Measurements from ENCODE around the gene NRXN3. TPM values are rescaled to one million over a fixed set of nuclear protein-coding genes. Genes with fewer than 3 reads are reported as not detected.

The NRXN3 gene
- total RNA-seq, 1 experiment from 2014 or later = not detected

GRCh38 chr14:78445275-78445674 is 275.1 kb downstream of the NRXN3 start (continued):
- no peak for TF ChIP-seq POLR2AphosphoS5 (IDR thresholded peaks at IDR 0.05; ENCODE audit: low read depth, low read length)
- no peak for TF ChIP-seq CEBPB (IDR thresholded peaks at IDR 0.05; ENCODE audit: low read depth)
- no peak for TF ChIP-seq RAD21 (IDR thresholded peaks at IDR 0.05; ENCODE audit: low read depth)
- no peak for TF ChIP-seq TCF7L2 (IDR thresholded peaks at IDR 0.05; ENCODE audit: borderline replicate concordance, extremely low read depth, insufficient read depth, insufficient read length)
- TF ChIP-seq, protein P1, sequence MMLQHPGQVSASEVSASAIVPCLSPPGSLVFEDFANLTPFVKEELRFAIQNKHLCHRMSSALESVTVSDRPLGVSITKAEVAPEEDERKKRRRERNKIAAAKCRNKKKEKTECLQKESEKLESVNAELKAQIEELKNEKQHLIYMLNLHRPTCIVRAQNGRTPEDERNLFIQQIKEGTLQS (IDR thresholded peaks at IDR 0.05) = no peak
- no peak for TF ChIP-seq POLR2A (IDR thresholded peaks at IDR 0.05; ENCODE audit: borderline replicate concordance, extremely low read depth, insufficient read depth, insufficient read length)
- no peak for TF ChIP-seq YY1 (IDR thresholded peaks at IDR 0.05; ENCODE audit: extremely low read depth, insufficient replicate concordance, low read depth, low read length)
- no peak for TF ChIP-seq ZNF274 (IDR thresholded peaks at IDR 0.05; ENCODE audit: low read depth, low read length)
- no peak for TF ChIP-seq SRF (IDR thresholded peaks at IDR 0.05; ENCODE audit: low read depth)

- Histone ChIP-seq H4K20me1 (ENCODE audit: insufficient read depth) (no peaks in the 10 kb centered on the region), H3K27me3 (ENCODE audit: insufficient read depth, low read length) (no peaks in the 10 kb centered on the region; the same call in 1 of the 2 replicates), H3K79me2 (ENCODE audit: insufficient read depth, low read length) (no peaks in the 10 kb centered on the region), H3K9me2 (ENCODE audit: insufficient read depth) (no peaks in the 10 kb centered on the region), H3K27ac (ENCODE audit: low read depth, low read length) (no peak overlapping the region), H3K4me3 (replicated peaks in 1 of 2; ENCODE audit: low read depth in 1 of 2, low read length in 2 of 2) (no peak overlapping the region), H2AFZ (ENCODE audit: low read depth, low read length, poor library complexity, severe bottlenecking) (no peak overlapping the region), H3K9me3 (ENCODE audit: control insufficient read depth in 1 of 2, insufficient read depth in 1 of 2, low read depth in 1 of 2, low read length in 2 of 2) (no peaks in the 10 kb centered on the region), H3K4me1 (ENCODE audit: control insufficient read depth in 1 of 2, insufficient read depth in 2 of 2, low read length in 2 of 2) (no peaks in the 10 kb centered on the region), H3K4me2 (ENCODE audit: low read length) (no peak overlapping the region), H3K36me3 (ENCODE audit: control insufficient read depth in 1 of 2, insufficient read depth in 2 of 2, low read length in 2 of 2) (no peaks in the 10 kb centered on the region), H3K9ac (ENCODE audit: low read length) (no peak overlapping the region)
- ChIA-PET POLR2A (no interaction called here), RAD21 (ENCODE audit: low non-redundant PET in 1 of 2, low total read pairs in 2 of 2, uncharacterized antibody in 2 of 2, unreplicated experiment in 2 of 2) (no interaction called here), CTCF (no interaction called here)
- peak; percentile 45 for TF ChIP-seq REST (IDR thresholded peaks at IDR 0.05; ENCODE audit: low read depth)
- TF ChIP-seq CTCF (IDR thresholded peaks at IDR 0.05 in 2 of 3, conservative IDR thresholded peaks at IDR 0.05 in 1 of 3; ENCODE audit: borderline replicate concordance in 1 of 3, insufficient read depth in 1 of 3, low read depth in 2 of 3, low read length in 2 of 3) = no peak
- no peak for TF ChIP-seq TCF7L2 (IDR thresholded peaks at IDR 0.05; ENCODE audit: borderline replicate concordance, extremely low read depth, insufficient read depth, insufficient read length)
- TF ChIP-seq POLR2A (IDR thresholded peaks at IDR 0.05; ENCODE audit: borderline replicate concordance, extremely low read depth, insufficient read depth, insufficient read length) = no peak
- TF ChIP-seq, protein P2, sequence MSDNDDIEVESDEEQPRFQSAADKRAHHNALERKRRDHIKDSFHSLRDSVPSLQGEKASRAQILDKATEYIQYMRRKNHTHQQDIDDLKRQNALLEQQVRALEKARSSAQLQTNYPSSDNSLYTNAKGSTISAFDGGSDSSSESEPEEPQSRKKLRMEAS (IDR thresholded peaks at IDR 0.05) = no peak
- intact Hi-C loops (cut with micrococcal nuclease) = loop anchor here (5.0 kb wide), 1 partner anchor 250 kb away; no protein-coding TSS in a partner anchor
- DNase-seq (ENCODE audit: low read depth, low spot score) (no peak), ATAC-seq (no peak)
- no TSS peak for BruUV-seq (replicated peaks)
These were observed 276.6 kb downstream of the NRXN3 start for GRCh38 chr14:78446807-78447206.

Data from HCT116 (cell line).